Measurements from ENCODE around the gene SLC30A9. TPM values are rescaled to one million over a fixed set of nuclear protein-coding genes. Genes with fewer than 3 reads are reported as not detected.

The SLC30A9 gene
- total RNA-seq, 1 donor from 2014 or later, result 67.3 TPM

DNA sequence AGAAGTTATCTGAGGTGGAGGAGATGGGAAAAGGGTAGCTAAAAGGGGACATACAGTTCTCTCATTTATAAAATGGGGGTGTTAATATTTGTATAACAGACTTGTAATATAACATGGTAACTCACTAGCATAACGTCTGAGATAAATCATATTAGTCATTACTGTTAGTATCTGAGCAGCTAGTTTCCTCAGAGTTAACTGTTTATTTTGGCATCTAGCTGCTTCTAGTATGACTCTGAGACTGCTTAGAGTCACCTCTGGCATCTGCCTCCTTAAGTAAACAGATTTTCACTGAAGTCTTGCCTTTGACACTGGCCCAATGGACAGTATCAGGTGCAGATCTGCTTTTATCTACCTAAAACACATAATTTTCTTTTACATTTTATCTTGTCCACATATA lies 58.1 kb downstream of the SLC30A9 start:
- Mint-ChIP-seq H3K4me1 (ENCODE audit: low read depth) (no peaks in the 10 kb centered on the region), H3K36me3 (ENCODE audit: insufficient read depth) (peaks cover 52% of the 10 kb centered on the region), H3K4me3 (ENCODE audit: low read depth) (no peak overlapping the region), H3K9me3 (ENCODE audit: low read depth) (peaks cover 27% of the 10 kb centered on the region), H3K27ac (no peak overlapping the region), H3K27me3 (no peaks in the 10 kb centered on the region)
- DNase-seq (ENCODE audit: low spot score, unreplicated experiment), result no peak
- TF ChIP-seq, protein P1, sequence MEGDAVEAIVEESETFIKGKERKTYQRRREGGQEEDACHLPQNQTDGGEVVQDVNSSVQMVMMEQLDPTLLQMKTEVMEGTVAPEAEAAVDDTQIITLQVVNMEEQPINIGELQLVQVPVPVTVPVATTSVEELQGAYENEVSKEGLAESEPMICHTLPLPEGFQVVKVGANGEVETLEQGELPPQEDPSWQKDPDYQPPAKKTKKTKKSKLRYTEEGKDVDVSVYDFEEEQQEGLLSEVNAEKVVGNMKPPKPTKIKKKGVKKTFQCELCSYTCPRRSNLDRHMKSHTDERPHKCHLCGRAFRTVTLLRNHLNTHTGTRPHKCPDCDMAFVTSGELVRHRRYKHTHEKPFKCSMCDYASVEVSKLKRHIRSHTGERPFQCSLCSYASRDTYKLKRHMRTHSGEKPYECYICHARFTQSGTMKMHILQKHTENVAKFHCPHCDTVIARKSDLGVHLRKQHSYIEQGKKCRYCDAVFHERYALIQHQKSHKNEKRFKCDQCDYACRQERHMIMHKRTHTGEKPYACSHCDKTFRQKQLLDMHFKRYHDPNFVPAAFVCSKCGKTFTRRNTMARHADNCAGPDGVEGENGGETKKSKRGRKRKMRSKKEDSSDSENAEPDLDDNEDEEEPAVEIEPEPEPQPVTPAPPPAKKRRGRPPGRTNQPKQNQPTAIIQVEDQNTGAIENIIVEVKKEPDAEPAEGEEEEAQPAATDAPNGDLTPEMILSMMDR (IDR thresholded peaks at IDR 0.05; ENCODE audit: unreplicated experiment), result no peak

DNA sequence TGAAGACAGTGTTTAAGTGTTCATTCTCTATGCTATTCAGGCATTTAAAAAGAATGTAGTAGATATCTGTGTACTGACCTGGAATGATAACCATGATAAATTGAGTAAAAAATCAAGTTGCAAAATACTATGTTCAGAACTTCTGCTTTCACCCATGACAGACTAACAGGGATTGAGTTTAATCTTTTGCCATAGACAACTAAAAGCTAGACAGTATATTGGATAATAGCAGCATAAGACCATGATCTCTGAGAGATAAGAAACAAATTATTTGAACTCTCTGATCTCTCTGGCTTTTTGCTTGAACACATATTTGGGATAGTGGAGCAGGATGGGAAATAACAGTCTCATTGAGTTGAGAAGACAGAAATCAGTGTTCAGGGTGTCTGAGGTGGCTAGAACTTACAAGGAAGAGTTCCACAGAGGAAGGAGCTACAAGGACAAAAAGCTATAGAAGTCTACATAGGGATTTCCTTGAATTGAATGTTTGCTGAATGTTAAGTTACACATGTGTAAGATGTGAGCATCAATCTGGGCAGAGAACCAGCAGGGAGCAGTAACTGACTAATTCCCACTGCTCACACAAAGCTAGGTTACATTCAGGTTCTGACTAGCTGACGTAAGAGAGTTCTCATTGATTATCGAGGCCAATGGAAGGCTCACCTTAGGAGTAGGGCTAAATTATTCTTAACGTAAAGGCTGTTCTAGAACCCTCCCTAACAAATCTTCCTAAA lies 60.4 kb downstream of the SLC30A9 start:
- no peaks in the 10 kb centered on the region for H3K27me3 Mint-ChIP-seq
- no peaks in the 10 kb centered on the region for H3K4me1 Mint-ChIP-seq (ENCODE audit: low read depth)
- no peak overlapping the region for H3K4me3 Mint-ChIP-seq (ENCODE audit: low read depth)
- TF ChIP-seq, protein P1 (IDR thresholded peaks at IDR 0.05; ENCODE audit: unreplicated experiment), result no peak
- no peak overlapping the region for H3K27ac Mint-ChIP-seq
- peaks cover 9% of the 10 kb centered on the region for H3K9me3 Mint-ChIP-seq (ENCODE audit: low read depth)
- DNase-seq (ENCODE audit: low spot score, unreplicated experiment), result no peak
- peaks cover 42% of the 10 kb centered on the region for H3K36me3 Mint-ChIP-seq (ENCODE audit: insufficient read depth)

DNA sequence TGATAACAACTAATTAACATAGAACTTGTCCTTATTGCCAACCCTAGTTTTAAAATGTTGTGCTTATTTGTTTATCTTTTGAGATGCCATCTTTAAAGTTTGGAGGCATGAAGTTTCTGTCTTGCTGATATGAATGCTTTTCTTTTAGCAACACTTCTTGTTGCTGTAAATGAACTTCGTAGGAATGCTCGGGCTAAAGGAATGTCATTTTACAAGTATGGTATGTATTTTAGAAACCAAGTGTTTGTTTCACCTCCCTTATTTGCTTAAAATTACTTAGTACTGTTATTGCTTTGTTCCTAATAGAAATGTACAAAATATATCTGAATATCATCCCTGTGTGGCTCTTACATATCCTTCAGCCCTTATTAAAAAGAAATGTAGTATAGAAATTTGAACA lies 76.1 kb downstream of the SLC30A9 start:
- no peaks in the 10 kb centered on the region for H3K4me1 Mint-ChIP-seq (ENCODE audit: low read depth)
- no peak overlapping the region for H3K4me3 Mint-ChIP-seq (ENCODE audit: low read depth)
- H3K27ac Mint-ChIP-seq, result no peak overlapping the region
- H3K27me3 Mint-ChIP-seq, result no peaks in the 10 kb centered on the region
- TF ChIP-seq, protein P1 (IDR thresholded peaks at IDR 0.05; ENCODE audit: unreplicated experiment), result no peak
- H3K36me3 Mint-ChIP-seq (ENCODE audit: insufficient read depth), result peaks cover 2% of the 10 kb centered on the region
- no peak for DNase-seq (ENCODE audit: low spot score, unreplicated experiment)
- H3K9me3 Mint-ChIP-seq (ENCODE audit: low read depth), result no peaks in the 10 kb centered on the region

DNA sequence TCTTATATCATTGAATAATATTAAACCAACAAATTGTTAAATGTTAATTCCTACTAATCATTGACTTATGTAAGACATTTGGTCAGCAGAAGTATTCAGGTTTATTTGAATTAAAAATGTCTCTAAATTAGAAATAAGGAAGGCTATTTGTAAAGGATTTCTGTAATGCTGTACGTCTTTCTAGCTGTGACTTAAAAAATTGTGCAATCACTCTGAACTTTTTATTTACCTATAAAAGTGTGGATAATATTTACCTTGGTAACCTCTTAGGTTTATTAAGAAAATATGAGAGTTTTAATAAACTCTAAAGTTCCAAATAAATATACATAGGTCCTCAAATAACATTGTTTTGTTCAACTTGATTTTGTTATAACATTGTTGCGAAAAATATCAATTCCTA lies 76.9 kb downstream of the SLC30A9 start:
- no peak for DNase-seq (ENCODE audit: low spot score, unreplicated experiment)
- H3K27me3 Mint-ChIP-seq, result no peaks in the 10 kb centered on the region
- no peaks in the 10 kb centered on the region for H3K9me3 Mint-ChIP-seq (ENCODE audit: low read depth)
- H3K4me1 Mint-ChIP-seq (ENCODE audit: low read depth), result no peaks in the 10 kb centered on the region
- H3K36me3 Mint-ChIP-seq (ENCODE audit: insufficient read depth), result peaks cover 2% of the 10 kb centered on the region
- no peak overlapping the region for H3K4me3 Mint-ChIP-seq (ENCODE audit: low read depth)
- no peak overlapping the region for H3K27ac Mint-ChIP-seq
- TF ChIP-seq, protein P1 (IDR thresholded peaks at IDR 0.05; ENCODE audit: unreplicated experiment), result no peak

DNA sequence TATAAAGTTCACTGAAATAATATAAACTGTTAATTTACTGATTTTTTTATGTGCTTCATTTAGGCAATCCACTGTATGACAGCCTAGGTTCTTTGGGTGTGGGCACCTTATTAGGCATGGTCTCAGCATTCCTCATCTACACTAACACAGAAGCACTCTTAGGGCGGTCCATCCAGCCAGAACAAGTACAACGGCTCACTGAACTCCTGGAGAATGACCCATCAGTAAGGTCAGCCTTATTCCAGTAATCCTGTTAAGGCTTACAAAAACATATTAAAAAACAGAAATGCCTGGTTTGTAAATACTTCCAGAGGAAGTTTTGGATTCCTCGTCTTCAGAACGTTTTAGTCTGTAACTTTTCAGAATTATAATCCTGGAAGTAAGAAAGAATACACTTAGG lies 80.1 kb downstream of the SLC30A9 start:
- H3K4me3 Mint-ChIP-seq (ENCODE audit: low read depth), result no peak overlapping the region
- no peak for DNase-seq (ENCODE audit: low spot score, unreplicated experiment)
- no peaks in the 10 kb centered on the region for H3K9me3 Mint-ChIP-seq (ENCODE audit: low read depth)
- peaks cover 2% of the 10 kb centered on the region for H3K36me3 Mint-ChIP-seq (ENCODE audit: insufficient read depth)
- H3K4me1 Mint-ChIP-seq (ENCODE audit: low read depth), result no peaks in the 10 kb centered on the region
- TF ChIP-seq, protein P1 (IDR thresholded peaks at IDR 0.05; ENCODE audit: unreplicated experiment), result no peak
- H3K27ac Mint-ChIP-seq, result no peak overlapping the region
- H3K27me3 Mint-ChIP-seq, result no peaks in the 10 kb centered on the region

Measured in progenitor cell of endocrine pancreas (in vitro differentiated cells).